IMR-90 (cell line): Measurements from ENCODE around the gene FBXO44. TPM values are rescaled to one million over a fixed set of nuclear protein-coding genes. Genes with fewer than 3 reads are reported as not detected.

Experiments
- ATAC-seq: fragments of 200-7000 bp; cut with Tn5 transposase; 2 replicates; pipeline ENCODE4 v1.9.1; 2020; ENCODE audit warnings: low read depth, mild to moderate bottlenecking, moderate library complexity
- BruUV-seq: library from RNA; stranded (reverse); fragments of 400-500 nt; replicated peaks from 2 replicates; lab custom pipeline; 2021; lab: Mats Ljungman, UMichigan
- CTCF ChIA-PET: fragments of 300-600 bp; formaldehyde crosslinking; extraction: SDS; loops from one replicate; lab custom pipeline; 2021; ENCODE audit warnings: antibody characterized with exemption; lab: Yijun Ruan, JAX
- POLR2A ChIA-PET: fragments of 300-600 bp; sonication (Branson Sonifier 250); formaldehyde crosslinking; loops from one replicate; lab custom pipeline; 2022; ENCODE audit warnings: antibody characterized with exemption; ENCODE audit not compliant: unreplicated experiment; lab: Charles Lee
- DNase-seq: peaks from one replicate; pipeline ENCODE4 v3.0.0; 2013
- H2AFZ ChIP-seq: replicated peaks from 2 replicates; pipeline ENCODE3; 2013; ENCODE audit warnings: low read length, mild to moderate bottlenecking; ENCODE audit not compliant: poor library complexity
- H2AK5ac ChIP-seq: 2 replicates; pipeline ENCODE4 v1.6.1; 2013; ENCODE audit warnings: low read depth, low read length, inconsistent platforms
- H2AK9ac ChIP-seq: replicated peaks from 2 replicates; pipeline ENCODE3; 2013; ENCODE audit warnings: mild to moderate bottlenecking, low read depth, low read length, moderate library complexity; ENCODE audit not compliant: poor library complexity
- H2BK120ac ChIP-seq: 2 replicates; pipeline ENCODE4 v1.6.1; 2013; ENCODE audit warnings: low read depth, low read length, inconsistent platforms
- H2BK15ac ChIP-seq: 3 replicates; pipeline ENCODE4 v1.6.1; 2013; ENCODE audit warnings: low read depth, low read length, inconsistent platforms
- H2BK20ac ChIP-seq: 2 replicates; pipeline ENCODE4 v1.6.1; 2013; ENCODE audit warnings: low read depth, mild to moderate bottlenecking, inconsistent platforms, low read length, moderate library complexity
- H2BK5ac ChIP-seq: 2 replicates; pipeline ENCODE4 v1.6.1; 2013; ENCODE audit warnings: mild to moderate bottlenecking, low read depth, low read length, inconsistent platforms; ENCODE audit not compliant: poor library complexity, severe bottlenecking
- H3K14ac ChIP-seq: replicated peaks from 2 replicates; pipeline ENCODE4 v1.6.1; 2013; ENCODE audit warnings: low read depth, low read length, inconsistent platforms
- H3K18ac ChIP-seq: 2 replicates; pipeline ENCODE4 v1.6.1; 2013; ENCODE audit warnings: low read depth, low read length, control low read depth
- H3K23ac ChIP-seq: 2 replicates; pipeline ENCODE4 v1.6.1; 2013; ENCODE audit warnings: low read depth, low read length, inconsistent platforms
- H3K27ac ChIP-seq: 2 replicates; pipeline ENCODE4 v1.5.1; 2013; ENCODE audit warnings: mild to moderate bottlenecking, control low read depth, low read length; ENCODE audit not compliant: insufficient read depth
- H3K27me3 ChIP-seq: 2 replicates; pipeline ENCODE4 v1.6.1; 2013; ENCODE audit warnings: low read length; ENCODE audit not compliant: control insufficient read depth, insufficient read depth
- H3K36me3 ChIP-seq: 2 replicates; pipeline ENCODE4 v1.6.1; 2013; ENCODE audit warnings: low read length, mixed read lengths; ENCODE audit not compliant: control insufficient read depth, insufficient read depth
- H3K4ac ChIP-seq: 2 replicates; pipeline ENCODE4 v1.6.1; 2013; ENCODE audit warnings: low read depth, low read length, inconsistent platforms
- H3K4me1 ChIP-seq: 2 replicates; pipeline ENCODE4 v1.6.1; 2013; ENCODE audit warnings: low read length, mixed read lengths; ENCODE audit not compliant: control insufficient read depth, insufficient read depth
- H3K4me2 ChIP-seq: 2 replicates; pipeline ENCODE4 v1.6.1; 2013; ENCODE audit warnings: low read depth, mild to moderate bottlenecking, control low read depth, low read length, moderate library complexity
- H3K4me3 ChIP-seq: 2 replicates; pipeline ENCODE4 v1.5.1; 2013; ENCODE audit warnings: low read depth, mild to moderate bottlenecking, control low read depth, low read length, moderate library complexity; ENCODE audit not compliant: insufficient read depth
- H3K56ac ChIP-seq: 2 replicates; pipeline ENCODE4 v1.6.1; 2013; ENCODE audit warnings: low read length, inconsistent platforms; ENCODE audit not compliant: insufficient read depth; ENCODE audit errors: extremely low read depth
- H3K79me1 ChIP-seq, 2 experiments: 2 replicates each; pipeline ENCODE4 v1.6.1; 2013; ENCODE audit warnings: low read length in 2 of 2, inconsistent platforms in 1 of 2, low read depth in 1 of 2
- H3K9ac ChIP-seq: 2 replicates; pipeline ENCODE4 v1.6.1; 2013; ENCODE audit warnings: low read depth, low read length, control low read depth
- H3K9me1 ChIP-seq: 2 replicates; pipeline ENCODE4 v1.6.1; 2013; ENCODE audit warnings: low read length, inconsistent platforms; ENCODE audit not compliant: insufficient read depth
- H3K9me3 ChIP-seq: 2 replicates; pipeline ENCODE4 v1.6.1; 2013; ENCODE audit warnings: low read length; ENCODE audit not compliant: control insufficient read depth, insufficient read depth
- H4K20me1 ChIP-seq: 2 replicates; pipeline ENCODE4 v1.6.1; 2013; ENCODE audit warnings: low read length, inconsistent platforms; ENCODE audit not compliant: insufficient read depth
- H4K5ac ChIP-seq: 2 replicates; pipeline ENCODE4 v1.6.1; 2013; ENCODE audit warnings: mild to moderate bottlenecking, low read depth, low read length, control low read depth
- H4K8ac ChIP-seq, 2 experiments: 2 replicates each; pipeline ENCODE4 v1.6.1; 2013; ENCODE audit warnings: low read depth in 2 of 2, low read length in 2 of 2, control low read depth in 1 of 2, inconsistent platforms in 1 of 2
- H4K91ac ChIP-seq: 2 replicates; pipeline ENCODE4 v1.6.1; 2013; ENCODE audit warnings: low read depth, low read length, inconsistent platforms; ENCODE audit not compliant: insufficient read depth
- BHLHE40 ChIP-seq: fragments of 150-350 bp; IDR thresholded peaks from 2 replicates; pipeline ENCODE4 v1.6.1; 2016; ENCODE audit warnings: mild to moderate bottlenecking, low read depth, low read length
- CEBPB ChIP-seq: IDR thresholded peaks from 2 replicates; pipeline ENCODE4 v1.6.1; 2012; ENCODE audit warnings: low read depth, low read length, improper control_type of control experiment
- CHD1 ChIP-seq: IDR thresholded peaks from 2 replicates; pipeline ENCODE4 v1.6.1; 2012; ENCODE audit warnings: low read depth, low read length, improper control_type of control experiment
- FOS ChIP-seq: fragments of 150-350 bp; IDR thresholded peaks from 2 replicates; pipeline ENCODE4 v1.6.1; 2016; ENCODE audit warnings: low read depth, low read length
- MAFK ChIP-seq: IDR thresholded peaks from 2 replicates; pipeline ENCODE4 v1.6.1; 2012; ENCODE audit warnings: low read depth, low read length, improper control_type of control experiment
- MXI1 ChIP-seq: IDR thresholded peaks from 2 replicates; pipeline ENCODE4 v1.6.1; 2012; ENCODE audit warnings: low read depth, mild to moderate bottlenecking, low read length, moderate library complexity, borderline replicate concordance
- NFE2L2 ChIP-seq: fragments of 150-350 bp; IDR thresholded peaks from 2 replicates; pipeline ENCODE4 v1.6.1; 2016; ENCODE audit warnings: low read depth, mild to moderate bottlenecking, low read length
- POLR2A ChIP-seq: IDR thresholded peaks from 2 replicates; pipeline ENCODE4 v1.6.1; 2012; ENCODE audit warnings: mild to moderate bottlenecking, low read depth, low read length
- RAD21 ChIP-seq: IDR thresholded peaks from 2 replicates; pipeline ENCODE4 v1.6.1; 2012; ENCODE audit warnings: low read length, improper control_type of control experiment
- RCOR1 ChIP-seq: IDR thresholded peaks from 2 replicates; pipeline ENCODE4 v1.6.1; 2012; ENCODE audit warnings: mild to moderate bottlenecking, low read length, improper control_type of control experiment; ENCODE audit not compliant: insufficient replicate concordance
- RFX5 ChIP-seq: IDR thresholded peaks from 2 replicates; pipeline ENCODE4 v1.8.0; 2012; ENCODE audit warnings: low read depth, mild to moderate bottlenecking, low read length, moderate library complexity
- SMC3 ChIP-seq: fragments of 150-350 bp; IDR thresholded peaks from 2 replicates; pipeline ENCODE4 v1.6.1; 2016; ENCODE audit warnings: low read depth, mild to moderate bottlenecking, antibody characterized with exemption, low read length, moderate library complexity
- WGBS, 2 experiments: methylation state at CpG; one replicate each; pipeline versions ENCODE4 v1.1.5 to v1.1.7; 2013; ENCODE audit warnings: missing lambda C conversion rate in 2 of 2; ENCODE audit not compliant: insufficient read length in 1 of 2; ENCODE audit errors: extremely low coverage in 2 of 2; 5-methylcytosine and 5-hydroxymethylcytosine counted together
- dilution Hi-C: fragments of 300-500 bp; cut with HindIII; formaldehyde crosslinking; loops from one replicate; pipeline ENCODE4 v1.14.3; 2018; ENCODE audit warnings: low sequenced_read_pairs; ENCODE audit not compliant: unreplicated experiment
- in situ Hi-C: fragments of 300-500 bp; cut with MboI; formaldehyde crosslinking; loops from 3 replicates; pipeline ENCODE4 v1.14.3; 2019; ENCODE audit warnings: low sequenced_read_pairs, inconsistent platforms, mixed read lengths
- intact Hi-C: fragments of 100-400 bp; cut with micrococcal nuclease; formaldehyde crosslinking; loops from 2 replicates; pipeline ENCODE4 v1.10.0; 2022
- polyA plus RNA-seq, 3 experiments: library from polyadenylated mRNA; depleted of rRNA; stranded (reverse); fragments of >200 nt; gene quantifications; 2 replicates each; pipeline ENCODE4 v1.2.3, GENCODE V29; 2012; ENCODE audit warnings: low replicate concordance in 1 of 3
- total RNA-seq: library from RNA; depleted of rRNA; stranded (reverse); fragments of >200 nt; gene quantifications from 2 replicates; pipeline ENCODE4 v1.2.3, GENCODE V29; 2012
- TF ChIP-seq, protein P1 (sequence below): fragments of 150-350 bp; IDR thresholded peaks from 2 replicates; pipeline ENCODE4 v1.6.1; 2017; ENCODE audit warnings: mild to moderate bottlenecking, antibody characterized with exemption, low read length, low read depth
- TF ChIP-seq, protein P2 (sequence below): fragments of 150-350 bp; IDR thresholded peaks from 2 replicates; pipeline ENCODE4 v1.6.1; 2016; ENCODE audit warnings: low read depth, mild to moderate bottlenecking, low read length, moderate library complexity, borderline replicate concordance
- TF ChIP-seq, protein P3 (sequence below): conservative IDR thresholded peaks from 2 replicates; pipeline ENCODE4 v1.5.1; 2012; ENCODE audit warnings: mild to moderate bottlenecking, low read depth, low read length, improper control_type of control experiment

Gene FBXO44
- total and polyA plus RNA-seq, 2 of the 4 experiments (the other 2 are of a cell fraction) = 9.3 to 25.5 TPM

DNA sequence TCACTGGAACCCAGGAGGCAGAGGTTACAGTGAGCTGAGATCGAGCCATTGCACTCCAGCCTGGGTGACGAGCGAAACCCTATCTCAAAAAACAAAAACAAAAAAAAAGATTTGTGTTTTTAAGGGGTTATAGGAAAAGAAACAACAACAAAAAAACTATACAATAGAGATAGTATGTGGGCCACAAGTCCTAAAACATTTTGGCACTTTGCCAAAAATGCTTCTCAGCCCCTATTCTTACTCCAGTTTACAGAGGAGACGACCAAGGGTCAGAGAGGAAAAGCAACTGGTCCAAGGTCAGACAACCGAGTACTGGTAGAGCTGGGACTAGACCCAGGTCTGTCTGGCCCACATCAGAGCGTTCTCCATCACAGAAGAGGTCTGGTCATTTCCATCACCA is 3.0 kb downstream of the FBXO44 start (continued):
- TF ChIP-seq, protein P1, sequence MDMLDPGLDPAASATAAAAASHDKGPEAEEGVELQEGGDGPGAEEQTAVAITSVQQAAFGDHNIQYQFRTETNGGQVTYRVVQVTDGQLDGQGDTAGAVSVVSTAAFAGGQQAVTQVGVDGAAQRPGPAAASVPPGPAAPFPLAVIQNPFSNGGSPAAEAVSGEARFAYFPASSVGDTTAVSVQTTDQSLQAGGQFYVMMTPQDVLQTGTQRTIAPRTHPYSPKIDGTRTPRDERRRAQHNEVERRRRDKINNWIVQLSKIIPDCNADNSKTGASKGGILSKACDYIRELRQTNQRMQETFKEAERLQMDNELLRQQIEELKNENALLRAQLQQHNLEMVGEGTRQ = no peak
- TF ChIP-seq BHLHE40 = no peak
- TF ChIP-seq CEBPB = no peak
- no peak for TF ChIP-seq SMC3
- TF ChIP-seq FOS = no peak
- TF ChIP-seq RAD21 = no peak

DNA sequence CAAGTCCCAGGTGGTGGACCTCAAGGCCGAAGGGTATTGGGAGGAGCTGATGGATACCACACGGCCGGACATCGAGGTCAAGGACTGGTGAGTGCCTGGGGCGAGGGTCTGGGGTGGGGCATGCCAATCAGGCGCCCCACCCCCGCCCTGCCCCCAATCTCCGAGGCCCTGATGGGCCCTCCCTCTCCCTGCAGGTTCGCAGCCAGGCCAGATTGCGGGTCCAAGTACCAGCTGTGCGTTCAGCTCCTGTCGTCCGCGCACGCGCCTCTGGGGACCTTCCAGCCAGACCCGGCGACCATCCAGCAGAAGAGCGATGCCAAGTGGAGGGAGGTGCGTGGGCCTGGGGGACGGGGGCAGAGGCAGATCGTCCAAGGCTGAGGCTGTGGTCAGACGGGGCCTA is 3.9 kb downstream of the FBXO44 start:
- no peak overlapping the region for H4K5ac ChIP-seq
- intact Hi-C loops = loop anchor here (10.0 kb wide), 1 partner anchor 246 kb away; no protein-coding TSS in a partner anchor
- H3K36me3 ChIP-seq = peaks cover 21% of the 10 kb centered on the region
- ChIA-PET CTCF (interaction anchor here (0.6 kb wide), 1 partner anchor 52 kb away, joined by 5 read pairs; no protein-coding TSS in a partner anchor), POLR2A (no interaction called here)
- no peak overlapping the region for H3K27ac ChIP-seq
- no peak overlapping the region for H2BK20ac ChIP-seq
- H2BK15ac ChIP-seq = no peak overlapping the region
- H3K9me1 ChIP-seq = no peaks in the 10 kb centered on the region
- H3K4me1 ChIP-seq = no peaks in the 10 kb centered on the region
- H2AFZ ChIP-seq = no peak overlapping the region
- no peak overlapping the region for H4K8ac ChIP-seq
- H4K20me1 ChIP-seq = no peaks in the 10 kb centered on the region
- H3K56ac ChIP-seq = no peak overlapping the region
- H3K9ac ChIP-seq = no peak overlapping the region
- DNase-seq (no peak), ATAC-seq (no peak)
- no peak overlapping the region for H4K91ac ChIP-seq
- H2AK9ac ChIP-seq = no peak overlapping the region
- peaks cover 4% of the 10 kb centered on the region; the same call in 1 of the 2 replicates for H3K27me3 ChIP-seq
- H3K9me3 ChIP-seq = no peaks in the 10 kb centered on the region
- H3K4ac ChIP-seq = no peak overlapping the region
- no peak overlapping the region for H3K23ac ChIP-seq
- dilution Hi-C loops = no loop called here
- no peak overlapping the region for H3K14ac ChIP-seq
- WGBS, 2 experiments = 95% methylated on average over 13 of the region's 23 CpGs; no CpG with 5 or more reads in 1 of the 2 experiments
- no peak overlapping the region for H2BK120ac ChIP-seq
- H2AK5ac ChIP-seq = no peak overlapping the region
- peaks cover 0 to 4% of the 10 kb centered on the region in 2 experiments; a peak in 1 of 4 replicates for H3K79me1 ChIP-seq
- H2BK5ac ChIP-seq = no peak overlapping the region
- BruUV-seq = no TSS peak
- in situ Hi-C loops = loop anchor here (5.0 kb wide), 1 partner anchor 59 kb away; no protein-coding TSS in a partner anchor
- no peak overlapping the region for H3K4me2 ChIP-seq
- no peak overlapping the region for H3K4me3 ChIP-seq
- H3K18ac ChIP-seq = no peak overlapping the region
- TF ChIP-seq RCOR1 (no peak), CEBPB (no peak), POLR2A (no peak), MAFK (no peak), RAD21 (no peak), CHD1 (no peak), NFE2L2 (no peak), RFX5 (no peak), MXI1 (no peak)
- TF ChIP-seq, protein P2, sequence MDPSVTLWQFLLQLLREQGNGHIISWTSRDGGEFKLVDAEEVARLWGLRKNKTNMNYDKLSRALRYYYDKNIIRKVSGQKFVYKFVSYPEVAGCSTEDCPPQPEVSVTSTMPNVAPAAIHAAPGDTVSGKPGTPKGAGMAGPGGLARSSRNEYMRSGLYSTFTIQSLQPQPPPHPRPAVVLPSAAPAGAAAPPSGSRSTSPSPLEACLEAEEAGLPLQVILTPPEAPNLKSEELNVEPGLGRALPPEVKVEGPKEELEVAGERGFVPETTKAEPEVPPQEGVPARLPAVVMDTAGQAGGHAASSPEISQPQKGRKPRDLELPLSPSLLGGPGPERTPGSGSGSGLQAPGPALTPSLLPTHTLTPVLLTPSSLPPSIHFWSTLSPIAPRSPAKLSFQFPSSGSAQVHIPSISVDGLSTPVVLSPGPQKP = no peak
- TF ChIP-seq, protein P3, sequence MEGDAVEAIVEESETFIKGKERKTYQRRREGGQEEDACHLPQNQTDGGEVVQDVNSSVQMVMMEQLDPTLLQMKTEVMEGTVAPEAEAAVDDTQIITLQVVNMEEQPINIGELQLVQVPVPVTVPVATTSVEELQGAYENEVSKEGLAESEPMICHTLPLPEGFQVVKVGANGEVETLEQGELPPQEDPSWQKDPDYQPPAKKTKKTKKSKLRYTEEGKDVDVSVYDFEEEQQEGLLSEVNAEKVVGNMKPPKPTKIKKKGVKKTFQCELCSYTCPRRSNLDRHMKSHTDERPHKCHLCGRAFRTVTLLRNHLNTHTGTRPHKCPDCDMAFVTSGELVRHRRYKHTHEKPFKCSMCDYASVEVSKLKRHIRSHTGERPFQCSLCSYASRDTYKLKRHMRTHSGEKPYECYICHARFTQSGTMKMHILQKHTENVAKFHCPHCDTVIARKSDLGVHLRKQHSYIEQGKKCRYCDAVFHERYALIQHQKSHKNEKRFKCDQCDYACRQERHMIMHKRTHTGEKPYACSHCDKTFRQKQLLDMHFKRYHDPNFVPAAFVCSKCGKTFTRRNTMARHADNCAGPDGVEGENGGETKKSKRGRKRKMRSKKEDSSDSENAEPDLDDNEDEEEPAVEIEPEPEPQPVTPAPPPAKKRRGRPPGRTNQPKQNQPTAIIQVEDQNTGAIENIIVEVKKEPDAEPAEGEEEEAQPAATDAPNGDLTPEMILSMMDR = no peak
